ENCODE data around the gene CARMIL3.
A peak's percentile ranks its signal among the peaks of the same experiment; 100 is the strongest.
"Not testable (repeated sequence)": the region's sequence is repeated elsewhere in the genome, so short reads cannot be mapped to it uniquely, and the experiment has no call there.

CARMIL3 gene

DNA sequence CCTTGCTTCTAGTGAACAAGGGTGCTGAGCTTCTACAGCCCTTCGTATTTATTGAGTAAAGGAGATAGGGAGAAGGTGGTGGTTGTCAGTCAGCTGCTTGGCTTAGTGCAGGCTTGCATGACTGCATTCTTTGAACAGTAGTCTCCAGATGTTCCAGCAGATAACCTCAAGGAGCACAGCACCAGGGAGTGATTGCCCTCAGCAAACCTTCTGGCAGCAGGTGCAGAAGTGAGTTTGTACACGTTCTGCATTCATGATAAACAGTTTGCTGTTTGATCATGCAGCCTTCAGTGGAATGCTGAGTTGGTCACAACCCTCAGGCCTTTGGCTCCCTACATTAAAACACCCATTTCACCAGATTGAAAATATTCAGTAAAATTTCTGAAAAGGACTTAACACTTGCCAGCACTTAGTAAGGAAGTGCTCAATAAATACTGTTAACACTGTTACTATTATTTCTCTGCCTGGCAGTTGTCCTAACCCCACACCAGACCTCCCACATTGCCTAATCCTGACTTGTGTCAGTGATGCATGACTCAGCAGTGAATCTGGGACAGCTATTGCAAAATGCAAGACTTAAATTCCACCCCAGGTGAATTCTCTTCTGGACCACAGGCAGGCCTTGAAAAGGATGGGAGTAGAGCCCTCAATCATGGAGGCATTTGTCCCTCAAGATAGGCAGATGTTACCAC, 18.9 kb upstream of the CARMIL3 start:
- no peaks in the 10 kb centered on the region for H3K27me3 ChIP-seq (ENCODE audit: insufficient read depth, low read depth)
- no peaks in the 10 kb centered on the region for H3K4me1 ChIP-seq (ENCODE audit: low read depth, poor library complexity, severe bottlenecking)
- H3K9ac ChIP-seq, result no peak overlapping the region
- no peaks in the 10 kb centered on the region for H3K79me2 ChIP-seq (ENCODE audit: insufficient read depth, low read depth)
- H4K20me1 ChIP-seq (ENCODE audit: insufficient read depth), result no peaks in the 10 kb centered on the region
- H3K4me3 ChIP-seq (IDR thresholded peaks at IDR 0.05; ENCODE audit: insufficient read depth, low read depth, low read length), result no peak overlapping the region
- no peak overlapping the region for H3K4me2 ChIP-seq
- H2AFZ ChIP-seq (ENCODE audit: low read depth), result no peak overlapping the region
- TF ChIP-seq, protein P1, sequence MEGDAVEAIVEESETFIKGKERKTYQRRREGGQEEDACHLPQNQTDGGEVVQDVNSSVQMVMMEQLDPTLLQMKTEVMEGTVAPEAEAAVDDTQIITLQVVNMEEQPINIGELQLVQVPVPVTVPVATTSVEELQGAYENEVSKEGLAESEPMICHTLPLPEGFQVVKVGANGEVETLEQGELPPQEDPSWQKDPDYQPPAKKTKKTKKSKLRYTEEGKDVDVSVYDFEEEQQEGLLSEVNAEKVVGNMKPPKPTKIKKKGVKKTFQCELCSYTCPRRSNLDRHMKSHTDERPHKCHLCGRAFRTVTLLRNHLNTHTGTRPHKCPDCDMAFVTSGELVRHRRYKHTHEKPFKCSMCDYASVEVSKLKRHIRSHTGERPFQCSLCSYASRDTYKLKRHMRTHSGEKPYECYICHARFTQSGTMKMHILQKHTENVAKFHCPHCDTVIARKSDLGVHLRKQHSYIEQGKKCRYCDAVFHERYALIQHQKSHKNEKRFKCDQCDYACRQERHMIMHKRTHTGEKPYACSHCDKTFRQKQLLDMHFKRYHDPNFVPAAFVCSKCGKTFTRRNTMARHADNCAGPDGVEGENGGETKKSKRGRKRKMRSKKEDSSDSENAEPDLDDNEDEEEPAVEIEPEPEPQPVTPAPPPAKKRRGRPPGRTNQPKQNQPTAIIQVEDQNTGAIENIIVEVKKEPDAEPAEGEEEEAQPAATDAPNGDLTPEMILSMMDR (conservative IDR thresholded peaks at IDR 0.05; ENCODE audit: low read depth, low read length), result no peak
- no peaks in the 10 kb centered on the region for H3K36me3 ChIP-seq (ENCODE audit: insufficient read depth)
- no peak overlapping the region for H3K27ac ChIP-seq

DNA sequence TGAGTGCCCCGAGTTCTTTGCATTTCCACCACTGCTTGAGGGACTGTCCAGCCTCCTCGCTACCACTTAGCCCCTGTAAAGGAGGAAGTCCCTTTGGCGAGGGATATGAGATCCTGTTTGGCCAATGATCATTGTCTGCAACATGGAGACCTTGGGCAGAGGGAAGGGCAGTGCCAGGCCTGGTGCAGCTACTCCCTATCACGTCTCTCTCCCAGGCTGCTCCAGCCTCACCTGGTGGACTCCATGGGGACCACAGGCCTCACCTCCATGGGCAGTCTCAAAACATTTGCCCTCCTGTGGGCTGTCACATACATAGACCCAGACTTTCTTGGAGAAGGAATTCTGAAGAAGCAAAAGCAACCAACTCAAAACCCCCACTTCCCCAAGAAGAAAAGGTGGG, 16.0 kb upstream of the CARMIL3 start:
- H3K9ac ChIP-seq; H3K4me2 ChIP-seq; H3K79me2 ChIP-seq (ENCODE audit: insufficient read depth, low read depth); H3K4me3 ChIP-seq (IDR thresholded peaks at IDR 0.05; ENCODE audit: insufficient read depth, low read depth, low read length); H3K36me3 ChIP-seq (ENCODE audit: insufficient read depth); H4K20me1 ChIP-seq (ENCODE audit: insufficient read depth); H3K27me3 ChIP-seq (ENCODE audit: insufficient read depth, low read depth); H3K27ac ChIP-seq; H3K4me1 ChIP-seq (ENCODE audit: low read depth, poor library complexity, severe bottlenecking): not testable (repeated sequence)
- H2AFZ ChIP-seq (ENCODE audit: low read depth), result peak overlapping the region; percentile 67; the same call in 1 of the 2 replicates

DNA sequence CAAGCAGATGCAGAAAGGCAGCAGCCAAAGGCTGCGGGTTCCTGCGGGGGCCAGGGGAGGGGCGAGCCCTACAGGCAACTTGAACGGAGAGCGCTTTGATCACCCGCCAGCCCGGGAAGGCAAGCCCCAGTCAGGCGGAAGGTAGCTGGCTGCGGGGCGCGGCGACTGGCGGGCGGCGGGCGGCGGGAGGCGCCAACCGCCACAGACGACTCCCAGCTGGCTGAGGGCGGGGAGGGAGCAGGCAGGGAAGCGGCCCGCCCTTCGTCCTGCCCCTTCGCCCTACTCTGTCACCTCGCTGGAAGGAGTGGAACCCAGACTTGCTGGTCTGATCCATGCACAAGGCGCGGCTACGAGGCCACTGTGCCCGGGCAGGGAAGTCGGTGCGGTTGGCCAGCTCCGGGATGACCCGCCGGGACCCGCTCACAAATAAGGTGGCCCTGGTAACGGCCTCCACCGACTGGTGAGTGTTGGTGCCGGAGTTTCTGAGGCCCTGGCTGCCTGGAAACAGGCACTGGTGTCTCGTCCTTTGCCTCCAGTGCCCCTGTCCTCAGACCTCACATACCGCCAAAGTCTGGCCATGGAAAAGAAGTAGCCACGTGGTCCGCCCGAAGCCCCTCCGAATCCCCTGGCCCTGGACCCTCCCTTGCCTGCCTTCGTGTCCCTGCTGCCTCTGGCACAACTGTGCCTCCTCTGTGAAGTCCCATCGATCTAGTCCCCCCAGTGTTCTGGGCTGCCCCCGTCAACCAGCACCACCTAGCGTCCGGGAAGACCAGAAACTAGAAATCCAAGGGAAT, 15.4 kb upstream of the CARMIL3 start:
- Histone ChIP-seq H3K36me3 (ENCODE audit: insufficient read depth) (no peaks in the 10 kb centered on the region), H3K9ac (peak overlapping the region; percentile 37; the same call in 1 of the 2 replicates), H4K20me1 (ENCODE audit: insufficient read depth) (no peaks in the 10 kb centered on the region), H3K4me1 (ENCODE audit: low read depth, poor library complexity, severe bottlenecking) (no peaks in the 10 kb centered on the region), H3K4me2 (peak overlapping the region; percentile 25; the same call in 1 of the 2 replicates), H2AFZ (ENCODE audit: low read depth) (peak overlapping the region; percentile 67; the same call in 1 of the 2 replicates), H3K79me2 (ENCODE audit: insufficient read depth, low read depth) (no peaks in the 10 kb centered on the region), H3K27ac (peak overlapping the region; percentile 35; the same call in 1 of the 2 replicates), H3K27me3 (ENCODE audit: insufficient read depth, low read depth) (no peaks in the 10 kb centered on the region), H3K4me3 (IDR thresholded peaks at IDR 0.05; ENCODE audit: insufficient read depth, low read depth, low read length) (no peak overlapping the region)
- TF ChIP-seq, protein P1 (conservative IDR thresholded peaks at IDR 0.05; ENCODE audit: low read depth, low read length), result peak; percentile 66

DNA sequence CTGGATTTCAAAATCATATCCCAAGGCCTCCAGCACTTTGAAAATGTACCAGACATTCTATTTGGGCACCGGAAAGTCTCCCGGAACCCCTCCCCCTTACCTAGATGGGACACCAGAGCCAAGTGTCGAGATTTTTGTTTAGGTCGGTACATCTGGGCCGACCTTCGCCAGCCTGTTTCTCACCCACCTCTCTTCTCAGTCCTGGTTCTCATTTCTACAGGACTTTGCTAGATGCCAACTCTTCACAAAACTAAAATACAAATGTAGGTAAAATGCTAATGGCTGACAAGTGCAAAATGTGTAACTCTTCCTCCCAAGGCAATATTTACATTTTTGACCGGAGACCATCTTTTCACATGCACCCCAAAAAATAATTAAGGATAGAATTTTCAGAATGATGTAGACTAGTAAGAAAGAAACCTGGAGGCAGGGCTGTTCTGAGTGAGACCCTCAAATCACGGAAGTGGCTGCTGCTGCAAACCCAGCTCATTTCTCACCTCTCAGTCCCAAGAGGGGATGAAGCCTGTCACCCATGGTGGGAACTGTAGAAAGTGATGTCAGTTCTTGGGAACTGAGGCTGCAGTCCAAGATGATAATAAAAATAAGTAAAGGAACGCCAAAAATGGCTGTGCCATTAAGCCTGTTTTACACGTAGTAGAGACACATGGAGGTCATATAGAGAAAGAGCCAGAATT, 14.7 kb upstream of the CARMIL3 start:
- TF ChIP-seq, protein P1 (conservative IDR thresholded peaks at IDR 0.05; ENCODE audit: low read depth, low read length), result 0 out of 2 replicates have a peak, but pooled peaks have one; percentile 13
- H3K4me2 ChIP-seq, result peak overlapping the region; percentile 25; the same call in 1 of the 2 replicates
- H2AFZ ChIP-seq (ENCODE audit: low read depth), result peak overlapping the region; percentile 67; the same call in 1 of the 2 replicates
- H3K4me3 ChIP-seq (IDR thresholded peaks at IDR 0.05; ENCODE audit: insufficient read depth, low read depth, low read length); H3K4me1 ChIP-seq (ENCODE audit: low read depth, poor library complexity, severe bottlenecking); H3K27me3 ChIP-seq (ENCODE audit: insufficient read depth, low read depth); H4K20me1 ChIP-seq (ENCODE audit: insufficient read depth); H3K79me2 ChIP-seq (ENCODE audit: insufficient read depth, low read depth); H3K36me3 ChIP-seq (ENCODE audit: insufficient read depth): not testable (repeated sequence)
- H3K27ac ChIP-seq, result peak overlapping the region; percentile 35; the same call in 1 of the 2 replicates
- H3K9ac ChIP-seq, result peak overlapping the region; percentile 37; the same call in 1 of the 2 replicates

All from KMS-11 (cell line).